NCI-H1417 treated with DMSO at 0.1 percent for 48 hours (cell line): ENCODE results near the gene WDR43.
A peak's percentile ranks its signal among the peaks of the same experiment; 100 is the strongest.

ENCODE experiments used
- DNase-seq: peaks from one replicate; lab custom pipeline; 2025; lab: John Stamatoyannopoulos, UW

Gene WDR43

GRCh38 chr2:28894470-28895188 lies at the start of gene WDR43:
WDR43 (plus strand) TSS chr2:28894667; CDS start chr2:28894699, 32 bp downstream.
- peak; percentile 93 for DNase-seq

GRCh38 chr2:28855193-28855592 lies 39.3 kb upstream of the WDR43 start:
- DNase-seq: no peak

DNA sequence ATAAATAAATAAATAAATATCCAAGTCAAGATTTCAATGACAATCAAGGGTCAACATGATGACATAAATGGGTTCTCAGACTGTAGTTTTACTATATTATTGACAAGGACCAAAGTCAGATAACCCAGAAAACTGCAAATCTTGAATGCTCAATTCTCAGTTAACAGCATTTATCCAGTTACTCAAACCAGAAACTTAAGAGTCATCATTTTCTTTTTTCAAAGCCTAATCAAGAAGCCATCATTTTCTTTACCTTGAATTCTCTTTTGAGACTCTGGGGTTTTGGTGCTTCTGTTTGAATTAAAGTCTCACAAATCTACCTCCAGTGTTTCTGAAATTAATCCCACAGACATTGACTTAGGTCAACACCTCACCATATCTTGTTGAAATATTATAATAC lies 38.5 kb upstream of the WDR43 start:
- no peak for DNase-seq

DNA sequence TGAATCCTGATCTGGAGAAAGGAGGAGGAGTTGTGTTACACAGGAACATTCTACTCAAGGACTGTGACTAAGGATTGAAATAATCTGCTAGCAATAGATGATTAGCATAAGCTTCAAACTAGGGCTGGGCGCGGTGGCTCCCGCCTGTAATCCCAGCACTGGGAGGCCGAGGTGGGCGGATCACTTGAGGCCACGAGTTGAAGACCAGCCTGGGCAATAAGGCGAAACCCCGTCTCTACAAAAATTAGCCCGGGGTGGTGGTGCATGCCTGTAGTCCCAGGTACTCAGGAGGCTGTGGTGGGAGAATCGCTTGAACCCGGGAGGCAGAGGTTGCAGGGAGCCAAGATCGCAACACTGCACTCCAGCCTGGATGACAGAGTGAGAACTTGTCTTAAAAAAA lies 25.9 kb upstream of the WDR43 start:
- DNase-seq: no peak

- no peak for DNase-seq
Measured at GRCh38 chr2:28869494-28870145, 24.8 kb upstream of the WDR43 start.

GRCh38 chr2:28870146-28870891 lies 24.1 kb upstream of the WDR43 start, which contains the start of gene TRMT61B:
TRMT61B (minus strand) TSS chr2:28870309; CDS start chr2:28870277, 32 bp downstream.
- DNase-seq: peak; percentile 89

GRCh38 chr2:28871620-28872019 lies 22.8 kb upstream of the WDR43 start:
- DNase-seq: no peak

- DNase-seq: no peak
Measured at GRCh38 chr2:28880193-28880592, 14.3 kb upstream of the WDR43 start.

- DNase-seq: no peak
Measured at GRCh38 chr2:28893488-28893887, 979 bp upstream of the WDR43 start.

DNA sequence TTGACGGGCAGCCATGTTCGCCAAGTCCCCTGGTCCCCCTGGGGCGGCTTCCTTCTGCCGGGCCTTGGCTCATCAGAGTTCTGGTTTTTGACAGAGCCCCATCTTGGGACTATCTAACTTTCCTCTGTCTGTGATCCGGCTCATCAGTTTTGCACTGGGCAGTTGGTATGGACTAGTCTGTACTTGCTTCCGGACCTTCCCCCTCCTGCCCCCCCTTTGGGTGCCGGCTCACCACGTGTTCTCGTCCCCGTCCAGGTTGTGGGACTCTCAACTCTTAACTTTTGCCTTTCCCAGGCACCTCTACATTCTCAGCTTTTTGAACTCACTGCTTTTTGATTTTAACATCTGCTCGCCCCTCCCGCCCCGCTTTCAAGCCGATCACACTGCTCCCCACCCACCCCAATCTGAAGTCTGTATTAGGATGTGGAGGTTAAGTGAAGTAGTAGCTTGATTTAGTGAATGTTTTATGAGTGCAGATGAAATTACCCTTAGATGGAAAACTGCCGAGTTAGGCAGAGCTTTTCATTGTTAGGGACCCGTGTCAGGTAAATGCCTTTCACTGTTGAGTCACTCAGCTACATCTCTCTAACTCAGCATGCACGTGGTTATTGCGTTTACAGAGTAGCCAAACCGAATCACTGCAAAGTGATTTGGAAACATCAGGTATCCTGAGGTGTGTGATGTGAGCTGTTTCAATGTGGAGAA lies 874 bp downstream of the WDR43 start:
- DNase-seq: no peak

DNA sequence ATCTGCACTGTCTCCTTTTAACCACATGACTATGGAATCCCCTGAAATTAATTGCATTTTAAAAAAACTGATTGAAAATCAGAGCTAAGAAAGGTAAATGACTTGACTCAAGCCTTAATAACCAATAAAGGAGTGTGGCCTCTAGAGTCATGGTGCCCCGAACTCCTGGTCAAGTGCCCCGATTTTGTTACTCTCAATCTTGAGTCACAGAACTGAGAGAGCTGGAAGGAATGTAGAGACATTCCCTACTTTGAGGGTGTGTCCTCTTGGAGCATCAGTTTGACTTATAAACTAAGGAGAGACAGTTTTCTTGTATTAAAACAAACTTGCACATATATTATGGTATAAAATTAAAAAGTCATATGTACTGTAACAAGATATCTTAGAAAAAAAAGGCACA lies 2.4 kb downstream of the WDR43 start:
- no peak for DNase-seq

DNA sequence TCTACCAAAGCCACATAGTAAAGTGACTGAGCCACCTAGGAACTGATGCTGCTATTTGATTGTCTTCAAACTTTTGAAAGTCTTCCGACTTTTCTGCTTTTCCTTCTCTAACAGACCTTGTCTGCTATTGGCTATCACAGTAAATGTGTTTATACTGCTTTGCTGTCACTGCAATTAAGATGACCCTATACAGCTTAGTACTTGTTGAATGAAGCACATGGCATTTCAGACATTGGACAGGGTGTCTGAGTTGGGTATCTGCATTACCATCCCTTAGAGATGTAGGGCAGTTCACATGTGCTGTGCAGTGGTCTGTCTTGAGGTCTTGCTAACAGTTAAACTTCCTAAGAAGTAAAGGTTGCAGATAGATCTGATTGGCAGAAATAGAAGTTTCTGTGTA lies 3.6 kb downstream of the WDR43 start:
- DNase-seq: no peak

DNA sequence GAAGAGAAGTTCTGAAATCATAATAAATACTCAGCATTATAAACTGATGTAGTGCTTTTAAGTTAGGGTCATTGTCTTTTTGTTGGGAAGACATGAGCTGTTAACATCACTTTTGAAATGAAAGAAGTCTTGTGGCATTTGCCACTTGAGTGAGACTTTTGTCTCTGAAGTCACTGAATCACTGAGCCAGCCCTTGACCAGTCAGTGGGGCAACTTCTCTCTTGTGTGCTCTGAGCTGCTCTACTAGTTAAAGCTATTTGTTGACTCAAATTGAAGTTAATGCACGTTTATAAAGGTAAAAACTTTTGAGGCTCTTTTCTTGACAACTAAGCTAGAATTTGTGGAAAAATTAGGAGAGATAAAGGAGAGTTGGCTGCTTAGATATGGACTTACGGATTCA lies 6.7 kb downstream of the WDR43 start:
- DNase-seq: no peak

GRCh38 chr2:28901841-28902240 lies 7.4 kb downstream of the WDR43 start:
- DNase-seq: no peak

GRCh38 chr2:28902584-28902983 lies 8.1 kb downstream of the WDR43 start:
- DNase-seq: no peak

GRCh38 chr2:28904295-28904694 lies 9.8 kb downstream of the WDR43 start:
- no peak for DNase-seq

DNA sequence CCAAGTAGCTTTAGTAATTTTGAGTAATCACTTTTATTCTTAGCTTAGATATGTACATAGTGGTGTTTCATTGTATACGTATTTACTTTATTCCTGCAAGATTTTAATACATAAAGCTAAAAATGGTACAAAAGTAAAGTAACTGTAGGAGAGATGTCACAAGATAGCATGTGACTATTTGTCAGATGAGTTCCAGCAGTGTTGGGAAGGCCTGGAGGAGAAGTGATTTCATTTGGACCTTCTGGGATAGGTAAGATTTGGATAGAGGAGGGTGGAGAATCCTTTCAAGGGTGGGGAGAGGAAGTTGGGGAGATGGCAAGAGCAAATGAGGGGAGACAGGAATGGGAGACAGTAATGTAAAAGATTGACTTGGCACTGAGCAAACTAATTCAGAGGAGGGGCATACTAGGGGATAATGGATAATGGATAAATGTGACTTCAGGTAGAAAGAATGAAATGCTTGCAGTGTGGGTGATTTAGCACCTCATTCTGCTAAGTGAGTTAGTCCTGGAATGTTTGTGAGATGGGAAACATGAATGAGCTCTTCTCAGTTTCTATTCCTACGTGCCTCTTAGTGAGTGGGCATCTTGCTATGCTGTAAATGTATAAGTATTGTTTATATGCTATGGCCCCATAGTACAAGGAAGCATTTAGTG lies 10.5 kb downstream of the WDR43 start:
- DNase-seq: no peak

GRCh38 chr2:28905533-28905932 lies 11.1 kb downstream of the WDR43 start:
- DNase-seq: no peak

GRCh38 chr2:28906376-28906775 lies 11.9 kb downstream of the WDR43 start:
- no peak for DNase-seq

GRCh38 chr2:28906821-28907220 lies 12.4 kb downstream of the WDR43 start:
- no peak for DNase-seq

DNA sequence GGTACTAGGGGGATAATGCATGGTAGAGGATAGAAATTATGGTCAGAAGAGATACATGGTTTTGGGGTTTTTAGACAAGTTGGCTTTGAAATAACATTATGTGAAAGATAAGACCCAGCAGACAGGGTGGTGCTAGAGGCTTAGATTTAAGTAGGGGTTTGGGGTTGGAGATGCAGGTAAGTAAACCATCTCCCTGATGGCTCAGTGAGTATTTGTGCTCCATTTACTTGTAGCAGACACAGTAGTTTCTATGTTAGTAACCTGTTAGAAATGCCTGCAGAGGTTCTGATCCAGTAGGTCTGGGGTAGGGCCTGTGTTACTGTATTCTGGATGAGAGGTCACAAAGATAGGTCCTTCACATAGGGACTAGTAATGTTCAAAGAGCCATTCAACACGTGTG lies 13.7 kb downstream of the WDR43 start:
- DNase-seq: no peak
